ENCODE measurements around the gene LMAN2L. TPM values are rescaled to one million over a fixed set of nuclear protein-coding genes. Genes with fewer than 3 reads are reported as not detected.

Gene LMAN2L
- polyA plus RNA-seq, 1 of the 3 experiments (the other 2 are of a cell fraction) = 17.7 TPM

- Histone ChIP-seq H3K27ac (ENCODE audit: low read depth in 2 of 2, low read length in 1 of 2) (no peak overlapping the region), H4K20me1 (ENCODE audit: insufficient read depth) (no peaks in the 10 kb centered on the region), H3K4me1 (ENCODE audit: control insufficient read depth in 1 of 2, insufficient read depth in 2 of 2, low read depth in 1 of 2, low read length in 1 of 2) (peaks cover 3% of the 10 kb centered on the region in 2 experiments; a peak in 3 of 4 replicates), H3K4me3 (ENCODE audit: low read depth in 2 of 2, low read length in 1 of 2) (no peak overlapping the region), H3K27me3 (ENCODE audit: insufficient read depth) (no peaks in the 10 kb centered on the region), H3K4me2 (no peak overlapping the region), H3K9ac (no peak overlapping the region), H3K9me2 (no peaks in the 10 kb centered on the region), H2AFZ (ENCODE audit: low read depth) (no peak overlapping the region), H3K9me3 (no peaks in the 10 kb centered on the region), H3K36me3 (replicated peaks in 1 of 2; ENCODE audit: control insufficient read depth in 1 of 2, insufficient read depth in 2 of 2, low read length in 1 of 2) (peaks cover 19 to 33% of the 10 kb centered on the region in 2 experiments), H3F3A (replicated peaks; ENCODE audit: insufficient read depth) (no peaks in the 10 kb centered on the region), H3K79me2 (ENCODE audit: insufficient read depth) (peaks cover 24% of the 10 kb centered on the region)
- no peak for DNase-seq
- WGBS (ENCODE audit: low lambda C conversion rate) = 92% methylated on average over 3 of the region's 3 CpGs
- POLR2A ChIA-PET = interaction anchor here (0.6 to 0.7 kb wide), 2 partner anchors 100 to 107 kb away, joined by 3 to 5 read pairs; no protein-coding TSS in a partner anchor
- CTCF ChIA-PET = interaction anchor here (0.6 kb wide), 1 partner anchor 29 kb away, joined by 3 read pairs; no protein-coding TSS in a partner anchor
- TF ChIP-seq CHD2 (IDR thresholded peaks at IDR 0.05; ENCODE audit: low read length, partially characterized antibody) (no peak), NRF1 (IDR thresholded peaks at IDR 0.05; ENCODE audit: low read depth, low read length) (no peak), FOXJ3 (CRISPR knock-in tag; IDR thresholded peaks at IDR 0.05) (no peak), FOSL2 (IDR thresholded peaks at IDR 0.05; ENCODE audit: borderline replicate concordance, low read depth) (no peak), NFIC (IDR thresholded peaks at IDR 0.05; ENCODE audit: borderline replicate concordance) (no peak), SIN3A (IDR thresholded peaks at IDR 0.05; ENCODE audit: borderline replicate concordance, low read depth, low read length) (no peak)
- TF ChIP-seq, protein P1, sequence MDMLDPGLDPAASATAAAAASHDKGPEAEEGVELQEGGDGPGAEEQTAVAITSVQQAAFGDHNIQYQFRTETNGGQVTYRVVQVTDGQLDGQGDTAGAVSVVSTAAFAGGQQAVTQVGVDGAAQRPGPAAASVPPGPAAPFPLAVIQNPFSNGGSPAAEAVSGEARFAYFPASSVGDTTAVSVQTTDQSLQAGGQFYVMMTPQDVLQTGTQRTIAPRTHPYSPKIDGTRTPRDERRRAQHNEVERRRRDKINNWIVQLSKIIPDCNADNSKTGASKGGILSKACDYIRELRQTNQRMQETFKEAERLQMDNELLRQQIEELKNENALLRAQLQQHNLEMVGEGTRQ (IDR thresholded peaks at IDR 0.05; ENCODE audit: borderline replicate concordance, low read depth, low read length) = no peak
- TF ChIP-seq, protein P2, sequence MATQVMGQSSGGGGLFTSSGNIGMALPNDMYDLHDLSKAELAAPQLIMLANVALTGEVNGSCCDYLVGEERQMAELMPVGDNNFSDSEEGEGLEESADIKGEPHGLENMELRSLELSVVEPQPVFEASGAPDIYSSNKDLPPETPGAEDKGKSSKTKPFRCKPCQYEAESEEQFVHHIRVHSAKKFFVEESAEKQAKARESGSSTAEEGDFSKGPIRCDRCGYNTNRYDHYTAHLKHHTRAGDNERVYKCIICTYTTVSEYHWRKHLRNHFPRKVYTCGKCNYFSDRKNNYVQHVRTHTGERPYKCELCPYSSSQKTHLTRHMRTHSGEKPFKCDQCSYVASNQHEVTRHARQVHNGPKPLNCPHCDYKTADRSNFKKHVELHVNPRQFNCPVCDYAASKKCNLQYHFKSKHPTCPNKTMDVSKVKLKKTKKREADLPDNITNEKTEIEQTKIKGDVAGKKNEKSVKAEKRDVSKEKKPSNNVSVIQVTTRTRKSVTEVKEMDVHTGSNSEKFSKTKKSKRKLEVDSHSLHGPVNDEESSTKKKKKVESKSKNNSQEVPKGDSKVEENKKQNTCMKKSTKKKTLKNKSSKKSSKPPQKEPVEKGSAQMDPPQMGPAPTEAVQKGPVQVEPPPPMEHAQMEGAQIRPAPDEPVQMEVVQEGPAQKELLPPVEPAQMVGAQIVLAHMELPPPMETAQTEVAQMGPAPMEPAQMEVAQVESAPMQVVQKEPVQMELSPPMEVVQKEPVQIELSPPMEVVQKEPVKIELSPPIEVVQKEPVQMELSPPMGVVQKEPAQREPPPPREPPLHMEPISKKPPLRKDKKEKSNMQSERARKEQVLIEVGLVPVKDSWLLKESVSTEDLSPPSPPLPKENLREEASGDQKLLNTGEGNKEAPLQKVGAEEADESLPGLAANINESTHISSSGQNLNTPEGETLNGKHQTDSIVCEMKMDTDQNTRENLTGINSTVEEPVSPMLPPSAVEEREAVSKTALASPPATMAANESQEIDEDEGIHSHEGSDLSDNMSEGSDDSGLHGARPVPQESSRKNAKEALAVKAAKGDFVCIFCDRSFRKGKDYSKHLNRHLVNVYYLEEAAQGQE (IDR thresholded peaks at IDR 0.05; ENCODE audit: low read depth, low read length) = no peak
Measured at GRCh38 chr2:96733931-96734330, 5.9 kb downstream of the LMAN2L start.

GRCh38 chr2:96730212-96730611 is 9.7 kb downstream of the LMAN2L start:
- no peaks in the 10 kb centered on the region for H3K79me2 ChIP-seq (ENCODE audit: insufficient read depth)
- no peak overlapping the region for H3K4me3 ChIP-seq (ENCODE audit: low read depth in 2 of 2, low read length in 1 of 2)
- no peaks in the 10 kb centered on the region for H3F3A ChIP-seq (replicated peaks; ENCODE audit: insufficient read depth)
- H2AFZ ChIP-seq (ENCODE audit: low read depth) = no peak overlapping the region
- H3K27me3 ChIP-seq (ENCODE audit: insufficient read depth) = no peaks in the 10 kb centered on the region
- no peak for DNase-seq
- no peaks in the 10 kb centered on the region for H3K9me3 ChIP-seq
- 100% methylated on average over 2 of the region's 2 CpGs for WGBS (ENCODE audit: low lambda C conversion rate)
- H3K4me1 ChIP-seq (ENCODE audit: control insufficient read depth in 1 of 2, insufficient read depth in 2 of 2, low read depth in 1 of 2, low read length in 1 of 2) = no peaks in the 10 kb centered on the region; a peak in 1 of 4 replicates
- no peak overlapping the region for H3K9ac ChIP-seq
- no peak for TF ChIP-seq NRF1 (IDR thresholded peaks at IDR 0.05; ENCODE audit: low read depth, low read length)
- TF ChIP-seq, protein P2 (IDR thresholded peaks at IDR 0.05; ENCODE audit: low read depth, low read length) = no peak
- TF ChIP-seq CTCF (IDR thresholded peaks at IDR 0.05) = no peak
- no peak for TF ChIP-seq RCOR1 (IDR thresholded peaks at IDR 0.05; ENCODE audit: low read length)
- TF ChIP-seq, protein P3, sequence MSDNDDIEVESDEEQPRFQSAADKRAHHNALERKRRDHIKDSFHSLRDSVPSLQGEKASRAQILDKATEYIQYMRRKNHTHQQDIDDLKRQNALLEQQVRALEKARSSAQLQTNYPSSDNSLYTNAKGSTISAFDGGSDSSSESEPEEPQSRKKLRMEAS (IDR thresholded peaks at IDR 0.05; ENCODE audit: low read depth) = no peak
- no peak for TF ChIP-seq GATA2 (CRISPR knock-in tag; IDR thresholded peaks at IDR 0.05)
- TF ChIP-seq TEAD4 (IDR thresholded peaks at IDR 0.05; ENCODE audit: borderline replicate concordance, insufficient read depth) = no peak
- no peak for TF ChIP-seq RAD21 (IDR thresholded peaks at IDR 0.05; ENCODE audit: low read length)
- no peak for TF ChIP-seq JUND (IDR thresholded peaks at IDR 0.05)
- no peak overlapping the region for H3K4me2 ChIP-seq
- CTCF ChIA-PET = no interaction called here
- H3K27ac ChIP-seq (ENCODE audit: low read depth in 2 of 2, low read length in 1 of 2) = no peak overlapping the region
- POLR2A ChIA-PET = no interaction called here
- H3K9me2 ChIP-seq = no peaks in the 10 kb centered on the region
- peaks cover 32 to 33% of the 10 kb centered on the region in 2 experiments for H3K36me3 ChIP-seq (replicated peaks in 1 of 2; ENCODE audit: control insufficient read depth in 1 of 2, insufficient read depth in 2 of 2, low read length in 1 of 2)
- no peaks in the 10 kb centered on the region for H4K20me1 ChIP-seq (ENCODE audit: insufficient read depth)
